GM21737 (cell line): Measurements from ENCODE around the gene TENM4.

Source experiments
- ATAC-seq: cut with Tn5 transposase; IDR thresholded peaks from one replicate; pipeline ENCODE4 v1.9.1; 2021; ENCODE audit warnings: mild to moderate bottlenecking, moderate library complexity; ENCODE audit not compliant: unreplicated experiment

TENM4 gene

DNA sequence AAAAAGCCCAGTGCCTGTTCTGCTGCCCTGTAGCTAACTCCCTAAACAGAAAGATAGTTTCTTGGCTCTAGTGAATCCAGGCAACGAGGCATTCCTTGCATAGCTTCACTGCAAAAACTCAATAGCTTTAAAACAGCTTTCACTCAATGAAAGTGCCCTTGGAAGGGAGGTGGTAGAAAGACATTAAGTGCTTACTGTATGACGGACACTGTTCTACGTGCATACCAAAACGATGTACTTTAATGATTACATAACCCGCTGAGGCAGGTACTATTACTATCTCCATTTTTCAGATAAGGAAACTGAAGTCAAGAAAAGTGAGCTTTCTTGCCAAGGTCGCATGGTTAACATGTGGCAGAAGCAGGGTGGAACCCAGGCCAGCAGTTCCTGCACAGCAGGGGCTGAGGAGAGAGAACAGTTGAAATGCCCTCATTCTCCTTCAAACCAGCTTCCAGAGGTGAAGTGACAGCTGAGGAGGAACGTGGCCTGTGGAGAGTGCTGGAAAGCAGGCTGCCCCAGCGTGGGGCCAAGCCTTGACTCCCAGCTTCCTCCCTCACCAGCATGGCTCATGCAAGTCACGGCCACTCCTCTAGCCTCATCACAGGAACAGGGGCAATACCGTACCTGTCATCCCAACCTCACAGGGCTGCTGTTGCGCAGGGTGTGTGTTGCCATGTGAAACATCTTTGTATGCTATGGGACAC is 638.6 kb downstream of the TENM4 start:
- ATAC-seq: no peak

DNA sequence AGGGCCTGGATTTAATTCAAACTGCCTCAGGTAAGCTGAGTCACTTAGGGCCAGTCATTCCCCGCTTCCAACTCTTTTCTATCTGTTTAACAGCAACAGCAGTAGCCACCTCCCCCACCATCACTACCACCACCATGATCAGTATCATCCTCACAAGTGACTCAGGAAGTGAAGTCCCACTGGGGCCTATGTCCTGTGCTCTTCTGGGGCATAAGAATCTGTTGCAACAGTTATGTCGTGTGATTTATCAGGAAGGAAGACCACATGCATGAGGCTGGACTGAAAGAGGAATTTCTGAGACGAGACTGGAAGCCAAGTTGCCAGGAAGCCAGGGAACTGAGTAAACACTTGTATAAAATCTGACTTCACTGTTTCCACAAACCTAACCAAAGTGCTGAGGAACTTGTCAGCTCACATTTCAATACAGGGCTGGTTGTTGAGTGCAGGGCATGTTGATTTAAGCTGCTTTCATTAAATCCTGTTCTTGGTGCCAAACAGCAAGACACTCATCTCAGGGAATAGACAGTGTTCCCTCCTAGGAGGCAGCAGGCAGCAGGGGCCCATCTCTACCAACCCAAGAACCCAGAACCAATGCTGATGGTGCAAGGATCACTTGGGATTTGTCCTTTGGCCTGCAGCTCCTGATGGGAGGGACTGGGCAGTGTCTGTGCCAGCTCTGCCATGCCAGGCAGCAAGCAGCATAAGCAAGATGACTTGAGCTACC is 639.5 kb downstream of the TENM4 start:
- ATAC-seq: no peak

DNA sequence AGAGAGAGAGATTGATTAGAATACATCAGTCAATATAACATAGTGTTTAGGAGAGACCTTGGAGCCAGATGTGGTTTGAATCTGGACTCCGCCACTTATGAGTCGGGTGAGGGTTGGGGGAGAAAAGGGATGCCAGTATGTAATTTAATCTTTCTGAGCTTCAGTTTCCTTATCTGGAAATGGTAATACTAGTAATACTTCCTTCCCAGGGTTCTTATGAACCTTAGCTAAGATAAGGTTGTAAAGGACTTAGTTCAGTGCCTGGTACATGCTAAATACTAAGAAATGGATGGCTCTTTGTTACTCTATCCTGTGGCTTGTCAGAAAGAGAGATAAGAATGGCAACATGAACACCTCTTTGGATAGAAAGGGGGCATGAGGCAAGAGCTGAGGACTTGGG is 640.1 kb downstream of the TENM4 start:
- ATAC-seq: no peak

DNA sequence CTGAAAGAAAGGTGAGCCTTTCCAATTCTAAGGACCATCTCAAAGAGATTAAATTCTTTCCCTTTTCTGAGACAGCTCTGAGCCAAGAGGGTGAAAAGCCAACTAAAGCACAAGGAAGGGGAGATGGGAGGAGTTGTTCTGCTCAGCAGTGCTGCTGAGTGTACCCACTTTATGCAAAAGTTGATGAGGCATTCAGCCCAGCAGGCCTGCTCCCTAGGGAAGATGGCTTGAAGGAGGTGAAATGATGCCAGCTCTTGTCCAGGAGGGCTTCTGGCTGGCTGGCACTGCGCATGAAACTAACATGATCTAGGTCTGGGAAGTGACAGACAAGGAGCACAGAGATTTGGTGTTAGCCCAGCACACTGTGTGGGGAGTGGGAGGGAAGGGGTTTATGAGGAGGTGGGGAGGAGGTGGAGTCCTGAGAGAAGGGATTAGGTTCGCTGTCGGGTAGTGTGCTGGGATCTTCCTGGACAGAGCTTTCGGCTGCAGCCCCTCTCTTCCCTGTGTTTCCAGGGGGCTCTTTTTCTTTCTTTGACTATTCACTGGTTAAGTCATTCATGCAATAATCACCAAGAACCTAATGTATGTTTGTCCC is 640.6 kb downstream of the TENM4 start:
- no peak for ATAC-seq

DNA sequence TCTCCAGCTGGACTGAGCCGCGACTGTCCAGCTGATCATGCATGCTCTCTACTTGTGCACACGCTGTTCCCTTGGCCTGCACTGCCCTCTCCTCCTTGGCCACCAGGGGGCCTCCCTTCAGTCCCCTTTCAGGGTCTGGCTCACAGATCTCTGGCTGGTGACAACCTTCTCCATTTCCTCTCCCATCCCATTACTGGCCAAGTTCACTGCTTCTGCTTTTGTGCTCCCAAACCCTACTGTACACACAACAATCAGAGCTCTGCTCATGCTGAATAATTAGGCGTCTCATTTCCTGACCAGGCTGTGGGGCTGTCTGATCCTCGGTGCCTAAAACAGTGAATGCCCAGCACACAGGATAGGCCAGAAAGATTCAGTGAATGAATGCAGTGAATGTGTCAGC is 642.2 kb downstream of the TENM4 start:
- no peak for ATAC-seq

DNA sequence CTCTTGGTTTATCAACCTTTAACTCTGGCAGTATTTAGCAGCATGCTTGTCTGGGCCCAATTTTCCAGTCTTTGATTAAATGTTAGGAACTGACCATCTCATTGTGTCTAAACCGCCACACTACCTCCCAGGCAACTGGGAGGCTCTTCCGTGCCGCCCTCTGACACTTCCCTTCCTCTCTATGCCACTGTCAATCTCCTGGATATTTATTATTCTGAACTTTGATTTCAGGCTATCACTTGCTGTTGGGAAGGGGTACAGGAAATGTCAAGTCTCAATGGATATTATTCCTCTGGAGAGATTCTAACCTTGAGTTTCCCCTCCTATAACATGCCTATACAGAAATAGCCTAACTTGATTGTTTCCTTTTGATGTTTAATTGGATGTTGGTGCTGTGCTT is 643.3 kb downstream of the TENM4 start:
- ATAC-seq: no peak

DNA sequence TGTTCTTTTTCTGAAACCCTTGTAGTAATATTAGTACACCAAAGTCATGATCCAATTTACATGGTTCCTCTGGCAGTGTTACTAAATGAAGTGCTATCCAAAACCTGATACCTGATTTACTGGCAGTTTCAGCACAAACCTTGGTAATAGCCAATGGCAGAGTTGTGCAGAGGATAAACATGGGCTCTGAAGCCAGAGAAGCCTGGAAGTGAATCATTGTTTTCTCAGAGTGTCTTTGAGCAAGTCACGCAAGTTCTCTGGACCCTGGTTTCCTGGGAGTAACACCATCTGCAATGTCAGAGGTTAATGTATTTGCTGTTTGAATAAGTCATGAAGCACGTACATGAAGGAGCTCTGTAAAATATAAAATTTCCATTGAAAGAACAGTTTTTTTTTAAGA is 643.9 kb downstream of the TENM4 start:
- ATAC-seq: no peak

DNA sequence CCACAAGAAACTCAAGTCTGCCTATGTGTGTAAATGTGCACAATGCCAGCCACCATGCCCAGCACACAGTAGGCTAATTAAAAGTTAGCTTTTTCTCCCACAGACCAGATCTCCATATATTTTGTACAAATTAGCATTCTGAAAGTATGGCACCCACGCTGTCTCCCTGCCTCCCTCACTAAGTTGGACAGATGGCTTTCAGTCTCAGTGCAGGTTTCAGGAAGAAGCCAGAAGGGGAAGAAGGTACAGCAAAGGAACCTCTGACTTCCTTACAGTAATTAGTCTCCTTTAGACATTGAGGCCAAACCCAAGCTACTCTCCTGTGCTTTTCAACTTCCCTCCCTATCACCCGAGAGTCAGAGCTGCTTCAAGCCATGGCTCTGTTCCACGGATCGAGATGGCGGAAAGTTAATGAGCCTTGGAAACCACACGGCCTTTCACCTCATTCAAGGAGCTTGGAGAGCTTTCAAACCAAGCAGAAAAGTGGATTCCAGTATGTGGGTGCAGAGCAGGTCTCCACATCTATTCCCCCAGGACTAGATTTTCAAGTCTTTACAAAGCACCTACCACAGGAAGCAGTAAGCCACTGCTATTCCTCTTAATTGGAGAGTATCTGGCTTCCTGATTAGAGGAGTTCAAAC is 645.1 kb downstream of the TENM4 start:
- ATAC-seq: no peak

DNA sequence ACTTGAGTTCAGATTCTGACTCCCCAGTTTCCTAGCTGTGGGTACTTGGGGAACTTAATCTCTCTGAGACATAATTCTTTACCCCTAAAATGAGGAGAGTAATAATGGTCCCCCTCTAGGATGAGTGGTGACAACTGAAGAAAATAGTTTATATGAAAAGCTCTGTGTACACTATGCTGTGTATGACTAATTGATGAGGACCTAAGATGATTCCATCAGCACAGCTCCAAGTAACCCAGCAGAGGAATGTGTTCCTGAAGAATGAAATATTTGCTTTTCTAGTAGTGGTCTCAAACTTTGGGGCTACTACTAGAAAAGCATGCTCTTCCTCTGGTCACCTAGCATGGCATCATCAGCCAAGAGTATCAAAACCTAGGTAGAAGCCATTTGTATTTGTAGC is 648.9 kb downstream of the TENM4 start:
- ATAC-seq: no peak

DNA sequence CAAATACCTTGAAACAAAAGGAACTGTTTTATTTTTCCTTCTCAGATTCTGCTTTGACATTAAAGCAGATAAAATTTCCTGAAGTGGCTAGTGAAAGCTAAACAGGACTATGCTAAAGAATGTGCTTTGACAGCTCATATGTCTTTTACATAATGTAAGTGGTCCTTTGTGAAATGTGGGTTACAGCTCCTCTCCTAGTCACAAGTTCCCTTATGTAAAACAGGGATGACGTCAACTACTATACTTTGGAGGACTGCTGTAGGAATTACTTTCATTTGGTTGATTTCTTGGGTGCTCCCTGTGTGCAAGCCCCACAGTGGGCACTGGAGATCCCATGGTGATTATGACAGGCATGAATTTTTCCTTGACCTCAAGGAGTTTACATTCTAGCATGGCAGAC is 649.6 kb downstream of the TENM4 start:
- no peak for ATAC-seq

DNA sequence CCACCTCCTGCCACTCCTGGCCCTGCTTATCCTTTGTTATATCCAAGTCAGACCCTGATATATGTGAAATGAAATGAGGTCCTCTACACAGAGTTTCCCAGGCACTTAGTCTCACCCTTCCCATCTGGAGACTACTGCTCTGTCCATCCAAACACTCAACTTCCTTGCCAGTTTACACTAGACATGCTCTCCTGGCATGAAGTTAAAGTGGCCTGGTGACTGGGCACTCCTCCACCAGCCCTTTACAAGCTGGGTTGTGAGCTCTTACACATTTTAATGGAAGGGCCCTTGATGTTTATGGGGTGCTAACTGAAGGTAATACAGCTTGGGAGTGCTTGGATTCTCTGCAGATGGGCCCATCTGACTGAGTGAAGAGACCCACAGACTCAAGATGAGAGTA is 650.0 kb downstream of the TENM4 start:
- ATAC-seq: no peak

DNA sequence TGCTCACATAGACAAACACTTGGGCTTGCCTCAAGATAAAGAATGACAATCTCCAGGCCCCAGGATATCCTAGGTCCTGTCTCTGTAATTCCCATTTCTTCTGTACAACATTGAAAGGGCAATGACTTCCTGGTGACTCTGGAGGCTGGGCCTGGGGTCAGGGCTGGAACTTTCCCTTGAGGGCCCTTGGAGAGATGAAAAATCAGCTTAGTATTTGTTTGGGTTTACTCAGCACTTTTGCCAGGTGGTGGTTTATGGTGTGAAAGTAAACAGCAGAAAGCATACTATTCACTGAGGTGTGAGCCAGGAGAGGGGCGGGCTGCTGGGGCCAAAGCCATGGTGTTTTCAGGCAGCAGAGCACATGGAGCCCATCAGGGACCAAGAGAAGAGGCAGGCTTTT is 651.5 kb downstream of the TENM4 start:
- no peak for ATAC-seq

DNA sequence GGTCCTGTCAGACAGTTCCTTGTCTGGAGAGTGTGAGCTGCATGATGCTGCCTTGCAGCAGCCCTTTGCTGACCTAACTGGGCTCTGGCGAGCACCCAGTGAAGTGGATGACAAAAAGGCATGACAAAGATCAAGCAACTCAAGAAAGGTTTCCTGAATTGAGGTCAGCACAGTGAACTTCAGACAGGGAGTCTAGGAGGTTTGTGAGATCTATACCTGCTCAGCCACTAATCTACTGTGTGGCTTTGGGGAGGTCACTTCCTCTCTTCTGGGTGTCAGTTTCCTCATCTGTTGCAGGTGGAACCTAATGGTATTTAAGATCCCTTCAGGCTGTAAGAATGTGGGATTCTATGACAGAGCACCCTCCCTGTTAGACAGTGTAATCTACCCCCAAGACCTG is 652.3 kb downstream of the TENM4 start:
- ATAC-seq: no peak

DNA sequence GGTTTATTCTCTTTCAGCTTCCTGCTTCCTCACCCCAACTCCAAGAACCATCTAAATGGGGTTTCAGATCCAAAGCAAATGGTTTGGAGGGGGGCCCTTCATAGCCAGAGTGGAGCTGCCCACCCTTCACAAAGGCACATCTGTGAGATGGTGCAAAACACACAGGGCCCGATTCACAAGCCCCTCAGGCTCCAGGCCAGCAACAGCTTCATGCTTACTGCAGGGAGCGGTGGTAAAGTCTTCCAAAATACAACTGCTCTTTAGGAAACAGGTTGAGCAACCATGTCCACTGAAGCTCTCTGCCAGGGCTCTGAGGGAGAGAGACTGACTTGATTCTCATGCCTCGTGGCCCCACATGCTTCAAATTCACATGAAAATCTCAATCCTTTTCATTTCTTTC is 653.1 kb downstream of the TENM4 start:
- ATAC-seq: no peak

DNA sequence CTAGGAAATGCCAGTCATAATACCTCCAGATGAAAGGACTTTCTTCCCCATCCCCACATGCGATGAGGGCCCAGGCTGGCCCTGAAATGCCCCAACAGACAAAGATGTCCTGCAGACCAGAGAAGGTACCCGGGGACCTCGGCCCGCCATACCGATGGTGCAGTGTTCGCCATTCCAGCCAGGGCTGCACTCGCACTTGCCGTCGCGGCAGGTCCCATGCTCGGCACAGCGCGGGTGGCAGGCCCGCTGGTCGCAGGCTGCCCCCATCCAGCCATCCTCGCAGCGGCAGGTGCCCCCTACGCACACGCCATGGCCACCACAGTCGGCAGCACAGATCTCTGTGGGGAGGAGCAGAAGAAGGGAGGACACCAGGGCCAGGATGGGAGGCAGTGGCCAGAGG is 654.1 kb downstream of the TENM4 start:
- no peak for ATAC-seq

DNA sequence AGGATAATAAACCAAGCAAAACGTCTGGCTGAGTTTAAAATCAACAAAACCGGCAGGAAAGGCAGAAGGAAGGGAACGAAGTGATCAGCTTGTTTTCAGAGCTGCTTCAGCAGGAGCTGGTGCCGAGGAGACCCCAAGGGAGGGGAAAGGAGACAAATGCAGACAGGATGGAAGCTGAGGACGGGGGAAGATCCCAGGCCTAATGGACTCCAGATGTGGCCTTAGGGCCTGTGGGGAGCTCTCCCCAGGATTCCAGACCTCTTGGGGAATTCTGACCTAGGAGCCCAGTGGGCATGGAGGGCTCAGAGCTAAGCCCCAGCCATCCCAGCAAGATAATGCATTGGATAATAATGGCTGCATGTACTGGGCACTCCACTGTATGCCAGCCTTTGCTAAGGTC is 654.7 kb downstream of the TENM4 start:
- no peak for ATAC-seq

DNA sequence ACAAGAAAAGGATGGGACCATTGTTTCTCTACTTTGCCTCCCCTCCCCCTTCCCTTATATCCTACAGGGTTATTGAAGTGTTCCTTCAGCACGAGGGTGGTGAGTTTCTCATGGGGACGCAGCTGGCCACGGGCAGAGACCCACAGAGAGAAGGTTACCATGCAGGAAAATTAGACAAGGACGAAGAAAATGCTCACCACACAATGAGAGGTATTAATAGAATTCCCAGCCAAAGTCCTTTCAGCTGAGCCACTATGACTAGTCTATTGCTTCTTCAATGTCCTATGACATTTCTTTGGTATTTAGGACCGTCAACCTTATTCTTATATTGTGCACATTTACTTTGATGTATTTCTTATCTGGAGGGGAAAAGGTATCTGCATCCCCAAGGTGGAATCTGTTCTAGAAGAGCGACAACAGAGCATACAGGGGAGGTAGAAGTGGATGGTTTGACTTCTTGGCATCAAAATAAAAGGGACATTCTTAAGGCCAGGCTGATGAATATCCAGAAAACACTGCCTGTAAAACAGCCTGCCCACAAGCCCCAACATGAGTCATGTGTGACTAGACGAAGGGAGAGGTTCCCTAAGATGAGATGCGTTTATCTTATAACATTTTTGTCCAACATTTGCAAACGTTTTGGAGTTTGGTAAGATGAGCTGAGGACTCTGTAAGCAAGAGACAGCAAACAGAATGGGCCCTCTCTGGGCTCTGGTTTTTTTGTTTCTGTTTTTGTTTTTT is 656.3 kb downstream of the TENM4 start:
- ATAC-seq: no peak

DNA sequence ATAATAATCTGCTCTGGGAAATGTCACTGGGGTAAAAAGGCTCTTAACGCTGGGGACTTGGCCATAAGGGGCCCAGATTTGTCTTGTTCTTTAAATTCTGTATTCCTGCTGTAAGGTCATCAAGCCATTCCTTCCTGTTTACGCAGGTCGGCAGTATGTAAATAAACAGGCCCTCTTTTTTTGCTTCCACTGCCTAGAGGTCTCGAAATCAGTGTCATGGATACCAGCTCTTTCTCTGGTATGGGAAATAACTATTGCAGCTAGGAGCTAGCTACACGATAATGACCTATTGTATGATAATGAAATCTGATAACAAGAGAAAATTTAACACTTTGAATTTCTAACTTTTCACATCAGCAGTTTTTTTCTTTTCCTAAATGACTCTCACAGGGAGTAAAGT is 657.0 kb downstream of the TENM4 start:
- ATAC-seq: no peak

DNA sequence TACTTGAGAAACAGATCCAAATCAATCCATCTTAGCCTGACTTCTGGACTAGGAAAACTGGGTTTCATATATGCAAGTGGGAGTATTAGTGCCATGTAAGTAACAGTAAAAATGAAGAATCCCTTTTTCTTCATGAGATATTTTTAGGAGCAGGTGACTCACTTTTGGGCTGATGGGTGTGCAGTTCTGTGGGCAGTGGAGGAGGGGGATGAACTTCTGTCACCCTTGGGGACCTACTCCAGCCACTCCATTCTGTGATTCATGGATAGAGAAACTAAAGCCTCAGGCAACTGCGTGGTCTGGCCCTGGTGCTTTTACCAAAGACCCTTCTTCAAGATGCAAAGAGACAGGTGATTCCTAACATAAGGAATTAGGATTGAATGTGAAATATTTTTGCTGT is 657.5 kb downstream of the TENM4 start:
- no peak for ATAC-seq

DNA sequence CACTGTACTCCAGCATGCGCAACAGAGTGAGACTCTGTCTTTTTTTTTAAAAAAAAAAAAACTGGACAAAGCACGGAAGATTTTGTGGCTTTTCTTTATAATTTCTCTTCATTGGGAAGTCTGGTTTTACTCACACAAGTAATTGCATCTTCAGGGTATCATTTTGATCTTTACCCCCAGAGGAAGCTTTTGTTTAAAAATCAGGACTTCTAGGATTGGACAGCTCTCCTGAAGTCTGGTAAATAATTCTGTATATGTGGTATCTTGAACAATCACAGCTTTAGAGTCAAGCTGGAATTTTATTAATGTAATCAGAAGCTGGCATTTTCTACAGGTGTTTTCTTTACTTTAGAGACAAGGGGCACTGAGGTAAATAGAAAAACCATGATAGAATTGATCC is 658.1 kb downstream of the TENM4 start:
- ATAC-seq: no peak

DNA sequence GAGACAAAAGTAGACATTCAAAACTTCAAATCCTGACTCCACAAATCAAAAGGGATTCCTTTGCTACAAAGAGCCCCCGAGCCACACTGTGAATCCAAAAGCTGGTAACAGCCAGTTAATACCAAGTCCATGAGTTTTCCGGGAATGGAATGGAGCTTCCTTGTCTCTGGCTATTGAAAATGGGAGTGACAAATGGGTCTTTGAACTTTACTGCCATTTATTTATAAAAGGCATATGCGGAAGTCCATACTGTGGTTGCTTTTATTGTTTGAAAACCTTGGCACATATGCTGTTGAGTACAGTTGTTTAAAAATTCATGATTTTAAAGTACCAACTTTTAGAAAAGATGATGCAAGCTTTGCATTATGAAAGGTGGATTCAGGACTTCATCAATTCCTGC is 659.9 kb downstream of the TENM4 start:
- no peak for ATAC-seq
